Spleen (tissue), 11 donors: ENCODE results near the gene TBCD. TPM values are rescaled to one million over a fixed set of nuclear protein-coding genes. Genes with fewer than 3 reads are reported as not detected.

Experiments used
- DNase-seq: peaks from one replicate; pipeline ENCODE4 v3.0.0-alpha.2; 2020
- H3K27ac ChIP-seq, 8 donors: fragments of 200-600 bp; sonication (generic) in 7 of 8; 1 replicate in 4 of 8; 2 replicates in 4 of 8; pipeline versions ENCODE4 v1.5.0 to v1.8.0; 2016 to 2021; ENCODE audit warnings: inconsistent platforms in 4 of 8, mild to moderate bottlenecking in 4 of 8, moderate library complexity in 1 of 8
- H3K27me3 ChIP-seq, 7 donors: fragments of 200-600 bp; sonication (generic) in 6 of 7; replicated peaks in 1 of 7; 1 replicate in 4 of 7; 2 replicates in 3 of 7; pipeline versions ENCODE4 v1.5.0 to v1.8.0; 2016 to 2021; ENCODE audit warnings: inconsistent platforms in 3 of 7, mild to moderate bottlenecking in 1 of 7
- H3K36me3 ChIP-seq, 6 donors: fragments of 200-600 bp; sonication (generic) in 5 of 6; 1 replicate in 4 of 6; 2 replicates in 2 of 6; pipeline versions ENCODE4 v1.5.0 to v1.8.0; 2016 to 2021; ENCODE audit warnings: inconsistent platforms in 2 of 6
- H3K4me1 ChIP-seq, 6 donors: fragments of 200-600 bp; sonication (generic) in 5 of 6; 1 replicate in 3 of 6; 2 replicates in 3 of 6; pipeline versions ENCODE4 v1.5.0 to v1.8.0; 2016 to 2021; ENCODE audit warnings: inconsistent platforms in 3 of 6
- H3K4me3 ChIP-seq, 8 donors: fragments of 200-600 bp; sonication (generic) in 7 of 8; 1 replicate in 4 of 8; 2 replicates in 4 of 8; pipeline versions ENCODE4 v1.5.0 to v1.8.0; 2016 to 2021; ENCODE audit warnings: inconsistent platforms in 4 of 8, mild to moderate bottlenecking in 4 of 8, moderate library complexity in 2 of 8
- H3K9me3 ChIP-seq, 8 donors: fragments of 200-600 bp; sonication (generic) in 7 of 8; 1 replicate in 4 of 8; 2 replicates in 4 of 8; pipeline versions ENCODE4 v1.5.0 to v1.8.0; 2016 to 2021; ENCODE audit warnings: inconsistent platforms in 4 of 8
- POLR2A ChIP-seq, 3 donors: fragments of 450-650 bp; IDR thresholded peaks; one replicate each; pipeline ENCODE4 v1.5.1; 2017; ENCODE audit warnings: antibody characterized with exemption in 3 of 3, mild to moderate bottlenecking in 1 of 3
- POLR2AphosphoS5 ChIP-seq, 3 donors: sonication (generic); formaldehyde crosslinking; IDR thresholded peaks; one replicate each; pipeline ENCODE4 v1.5.1; 2017; ENCODE audit warnings: antibody characterized with exemption in 3 of 3
- WGBS, 5 donors: extraction: QIAGEN DNeasy Blood & Tissue Kit in 3 of 5; methylation state at CpG; one replicate each; pipeline versions ENCODE4 v1.1.5 to v1.1.7; 2013 to 2018; 5-methylcytosine and 5-hydroxymethylcytosine counted together
- intact Hi-C: fragments of 100-400 bp; cut with DNase I; formaldehyde crosslinking; loops from one replicate; pipeline ENCODE4 v1.15.0; 2023; ENCODE audit warnings: low total_unique reads
- polyA plus RNA-seq, 3 donors: library from polyadenylated mRNA; stranded (reverse); fragments of 200-250 nt; gene quantifications; one replicate each; pipeline ENCODE4 v1.2.1, GENCODE V29; 2013
- total RNA-seq, 7 donors: library from RNA; depleted of rRNA in 3 of 7; stranded (reverse); fragments of >200 nt in 3 of 7; fragmentation: NEBNext Ultra II Directional in 4 of 7; extraction: Animal tissue kit (Norgen Biotek cat#: 25700) in 4 of 7; gene quantifications; one replicate each; pipeline versions ENCODE4 v1.1.0 to v1.2.1, GENCODE V29; 2016 to 2021
- TF ChIP-seq, protein P1 (sequence below), 11 experiments: fragments of 200-600 bp in 7 of 11; fragments of 450-650 bp in 4 of 11; sonication (generic) in 4 of 11; IDR thresholded peaks in 8 of 11; conservative IDR thresholded peaks in 3 of 11; 1 replicate in 7 of 11; 2 replicates in 4 of 11; pipeline versions ENCODE4 v1.4.0 to v1.8.0; 2016 to 2021; ENCODE audit warnings: antibody characterized with exemption in 11 of 11, inconsistent platforms in 4 of 11, mild to moderate bottlenecking in 1 of 11
- donor health status: healthy with polysubstance abuse.
- donor health status: DM: no; HTN: no; CAD: no; lungs with moderate emphysema.
- donor health status: DM: no; HTN: no; CAD: no.
- donor health status: Bipolar disorder and iron deficiency.
- donor health status: healthy.
- donor health status: DM: no; HTN: no; CAD: no.
- donor health status: DM: yes; HTN: yes; CAD: no.

Gene TBCD
- total and polyA plus RNA-seq, 10 donors, result 55.6 to 207 (median 108) TPM

DNA sequence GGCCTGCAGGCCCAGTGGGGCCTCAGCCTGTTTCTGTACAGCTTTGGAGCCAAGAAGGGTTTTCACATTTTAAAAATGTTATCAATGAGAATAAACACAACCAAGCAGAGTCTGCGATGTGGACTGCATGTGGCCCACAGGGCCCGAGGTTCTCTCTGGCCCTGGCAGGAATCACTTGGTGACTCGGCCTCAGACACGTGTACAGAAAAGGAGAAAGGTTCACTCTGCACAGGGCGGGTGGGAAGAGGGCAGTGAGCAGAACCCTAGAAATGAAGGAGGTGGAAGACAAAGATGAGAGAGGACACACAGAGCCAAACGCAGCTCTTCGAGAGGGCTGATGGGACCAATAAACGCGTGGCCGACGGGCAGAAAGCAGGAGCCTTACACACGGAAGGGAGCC is 99.5 kb downstream of the TBCD start:
- intact Hi-C loops, result loop anchor here (5.0 kb wide), 1 partner anchor 69 kb away; no protein-coding TSS in a partner anchor
- H3K4me1 ChIP-seq, result peaks cover 2 to 34% (median 15%) of the 10 kb centered on the region in 6 donors
- no peaks in the 10 kb centered on the region for H3K9me3 ChIP-seq
- no peak overlapping the region for H3K4me3 ChIP-seq
- no peak overlapping the region for H3K27ac ChIP-seq
- 86 to 95% (median 93%) methylated on average over 12 of the region's 12 CpGs for WGBS, 5 donors
- peaks cover 0 to 10% (median 2%) of the 10 kb centered on the region in 6 donors for H3K36me3 ChIP-seq
- TF ChIP-seq POLR2A (IDR thresholded peaks at IDR 0.05) (no peak), POLR2AphosphoS5 (IDR thresholded peaks at IDR 0.05) (no peak)
- TF ChIP-seq, protein P1, sequence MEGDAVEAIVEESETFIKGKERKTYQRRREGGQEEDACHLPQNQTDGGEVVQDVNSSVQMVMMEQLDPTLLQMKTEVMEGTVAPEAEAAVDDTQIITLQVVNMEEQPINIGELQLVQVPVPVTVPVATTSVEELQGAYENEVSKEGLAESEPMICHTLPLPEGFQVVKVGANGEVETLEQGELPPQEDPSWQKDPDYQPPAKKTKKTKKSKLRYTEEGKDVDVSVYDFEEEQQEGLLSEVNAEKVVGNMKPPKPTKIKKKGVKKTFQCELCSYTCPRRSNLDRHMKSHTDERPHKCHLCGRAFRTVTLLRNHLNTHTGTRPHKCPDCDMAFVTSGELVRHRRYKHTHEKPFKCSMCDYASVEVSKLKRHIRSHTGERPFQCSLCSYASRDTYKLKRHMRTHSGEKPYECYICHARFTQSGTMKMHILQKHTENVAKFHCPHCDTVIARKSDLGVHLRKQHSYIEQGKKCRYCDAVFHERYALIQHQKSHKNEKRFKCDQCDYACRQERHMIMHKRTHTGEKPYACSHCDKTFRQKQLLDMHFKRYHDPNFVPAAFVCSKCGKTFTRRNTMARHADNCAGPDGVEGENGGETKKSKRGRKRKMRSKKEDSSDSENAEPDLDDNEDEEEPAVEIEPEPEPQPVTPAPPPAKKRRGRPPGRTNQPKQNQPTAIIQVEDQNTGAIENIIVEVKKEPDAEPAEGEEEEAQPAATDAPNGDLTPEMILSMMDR (IDR thresholded peaks at IDR 0.05 in 8 of 11, conservative IDR thresholded peaks at IDR 0.05 in 3 of 11), result no peak
- DNase-seq, result no peak
- no peaks in the 10 kb centered on the region for H3K27me3 ChIP-seq

DNA sequence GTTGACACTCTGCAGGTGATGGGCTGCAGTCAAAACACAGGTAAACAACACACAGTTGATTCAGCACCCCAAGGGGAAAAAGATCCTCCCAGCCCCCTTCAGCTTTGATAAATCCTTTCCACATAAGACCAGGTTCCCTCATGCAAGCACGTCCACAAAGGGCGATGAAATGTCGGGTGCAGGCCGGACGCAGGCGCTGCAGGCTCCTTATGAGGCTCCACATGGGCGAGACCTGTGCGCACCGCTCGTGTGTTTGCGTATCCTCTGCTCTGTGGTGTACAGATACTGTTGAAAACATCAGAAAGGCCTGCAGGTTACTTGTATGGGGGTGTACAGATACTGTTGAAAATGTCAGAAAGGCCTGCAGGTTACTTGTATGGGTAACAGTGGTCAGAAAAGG is 102.4 kb downstream of the TBCD start:
- Histone ChIP-seq H3K27ac (no peak overlapping the region), H3K4me3 (no peak overlapping the region), H3K4me1 (peaks cover 3 to 28% (median 7%) of the 10 kb centered on the region in 6 donors), H3K9me3 (no peaks in the 10 kb centered on the region), H3K36me3 (peaks cover 0 to 10% (median 2%) of the 10 kb centered on the region in 6 donors), H3K27me3 (no peaks in the 10 kb centered on the region)
- intact Hi-C loops, result loop anchor here (5.0 kb wide), 1 partner anchor 72 kb away; no protein-coding TSS in a partner anchor
- TF ChIP-seq POLR2AphosphoS5 (IDR thresholded peaks at IDR 0.05) (no peak), POLR2A (IDR thresholded peaks at IDR 0.05) (no peak)
- TF ChIP-seq, protein P1 (IDR thresholded peaks at IDR 0.05 in 8 of 11, conservative IDR thresholded peaks at IDR 0.05 in 3 of 11), result no peak
- 94 to 98% (median 96%) methylated on average over 11 of the region's 11 CpGs for WGBS, 5 donors
- DNase-seq, result peak; percentile 57

DNA sequence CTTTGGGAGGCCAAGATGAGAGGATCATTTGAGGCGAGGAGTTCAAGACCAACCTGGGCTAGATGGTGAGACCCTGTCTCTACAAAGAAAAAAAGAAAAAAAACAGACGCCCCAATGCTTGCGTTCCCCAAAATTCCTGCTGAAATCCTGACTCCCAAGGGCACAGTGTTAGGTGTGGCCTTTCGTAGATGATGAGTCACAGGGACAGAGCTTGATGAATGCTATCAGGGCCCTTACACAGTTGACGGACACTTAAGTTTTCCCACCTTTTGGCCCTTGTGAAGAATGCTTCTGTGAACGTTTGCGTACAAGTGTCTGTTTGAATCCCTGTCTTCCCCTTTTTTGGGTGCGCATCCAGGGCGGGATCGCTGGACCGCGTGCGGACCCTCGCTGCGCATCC is 104.5 kb downstream of the TBCD start:
- Histone ChIP-seq H3K4me1 (peaks cover 19 to 44% (median 24%) of the 10 kb centered on the region in 6 donors), H3K27me3 (no peaks in the 10 kb centered on the region), H3K27ac (no peak overlapping the region), H3K36me3 (peaks cover 0 to 10% (median 2%) of the 10 kb centered on the region in 6 donors), H3K4me3 (no peak overlapping the region), H3K9me3 (no peaks in the 10 kb centered on the region)
- TF ChIP-seq POLR2AphosphoS5 (IDR thresholded peaks at IDR 0.05) (no peak), POLR2A (IDR thresholded peaks at IDR 0.05) (no peak)
- TF ChIP-seq, protein P1 (IDR thresholded peaks at IDR 0.05 in 8 of 11, conservative IDR thresholded peaks at IDR 0.05 in 3 of 11), result no peak
- no peak for DNase-seq
- intact Hi-C loops, result no loop called here
- 87 to 92% (median 90%) methylated on average over 10 to 15 of the region's 15 CpGs for WGBS, 5 donors

DNA sequence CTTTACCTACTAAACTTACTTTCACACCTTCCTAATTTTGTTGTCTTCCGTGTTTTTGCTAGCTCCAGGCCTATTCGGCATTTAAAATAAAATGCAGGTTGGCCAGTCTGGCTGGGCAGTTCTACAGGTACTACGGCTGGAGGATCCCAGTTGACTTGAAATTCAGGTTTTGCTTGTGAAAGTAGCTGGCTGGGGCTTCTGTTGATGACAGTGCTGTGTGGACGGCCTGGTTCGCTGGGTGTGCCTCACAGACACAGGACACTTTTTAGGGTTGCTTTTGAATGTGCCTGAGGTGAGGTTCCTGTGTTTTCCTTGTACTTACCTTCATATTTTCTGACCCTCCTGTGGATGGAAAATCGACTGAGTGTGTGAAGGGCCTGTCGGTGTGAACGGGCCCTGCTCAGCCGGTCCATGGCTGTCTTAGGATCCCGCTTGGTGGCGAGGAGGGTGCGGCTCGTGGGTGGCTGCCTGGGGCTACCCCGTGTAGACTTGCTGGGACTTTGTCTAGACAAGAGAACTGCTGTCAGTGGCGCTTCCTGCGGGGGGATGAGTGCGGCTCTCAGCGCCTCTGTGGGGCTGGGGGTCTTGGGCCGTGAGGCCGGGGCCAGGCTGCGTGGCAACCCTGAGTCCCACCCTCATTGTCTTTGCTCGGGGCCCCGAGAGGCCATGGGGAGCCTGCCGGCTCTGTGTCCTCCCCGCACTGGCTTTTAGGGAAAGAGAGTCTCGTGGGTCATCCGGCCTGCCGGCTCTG is 106.7 kb downstream of the TBCD start:
- H3K4me3 ChIP-seq, result no peak overlapping the region
- H3K36me3 ChIP-seq, result peaks cover 0 to 11% (median 0%) of the 10 kb centered on the region in 6 donors
- no peaks in the 10 kb centered on the region for H3K9me3 ChIP-seq
- 85 to 88% (median 87%) methylated on average over 22 to 28 of the region's 28 CpGs for whole genome bisulfite sequencing, 5 donors
- no peaks in the 10 kb centered on the region for H3K27me3 ChIP-seq
- TF ChIP-seq POLR2AphosphoS5 (IDR thresholded peaks at IDR 0.05), result peak in 1 of 3 donors; percentile 6
- TF ChIP-seq, protein P1 (IDR thresholded peaks at IDR 0.05 in 8 of 11, conservative IDR thresholded peaks at IDR 0.05 in 3 of 11), result no peak
- peak overlapping the region; percentile 29 to 87 (median 78) for H3K27ac ChIP-seq
- intact Hi-C loops, result no loop called here
- peaks cover 28 to 55% (median 37%) of the 10 kb centered on the region in 6 donors for H3K4me1 ChIP-seq
- no peak for DNase-seq
